Hematopoietic multipotent progenitor cell treated with erythropoietin and hydrocortisone succinate and interleukin-3 and kit ligand, for 17 days (in vitro differentiated cells): Measurements from ENCODE around the gene C2CD4B.

Source experiments
- DNase-seq: peaks from one replicate; pipeline ENCODE4 v3.0.0-alpha.2; 2015; ENCODE audit warnings: low spot score

C2CD4B gene

GRCh38 chr15:62118520-62119226 lies 46.4 kb downstream of the C2CD4B start:
- DNase-seq: no peak

- no peak for DNase-seq
Observed at GRCh38 chr15:62115847-62116246, 49.2 kb downstream of the C2CD4B start.
